Jurkat, Clone E6-1 (cell line): ENCODE measurements around the gene RPS6KA4.
A peak's percentile ranks its signal among the peaks of the same experiment; 100 is the strongest.

ENCODE experiments used
- DNase-seq: peaks from one replicate; pipeline ENCODE4 v3.0.0-alpha.2; 2011; ENCODE audit warnings: low read depth, low spot score
- H3K4me3 ChIP-seq: 2 replicates; pipeline ENCODE4 v1.5.1; 2011; ENCODE audit warnings: mild to moderate bottlenecking, low read length, control low read depth, moderate library complexity

RPS6KA4 gene

DNA sequence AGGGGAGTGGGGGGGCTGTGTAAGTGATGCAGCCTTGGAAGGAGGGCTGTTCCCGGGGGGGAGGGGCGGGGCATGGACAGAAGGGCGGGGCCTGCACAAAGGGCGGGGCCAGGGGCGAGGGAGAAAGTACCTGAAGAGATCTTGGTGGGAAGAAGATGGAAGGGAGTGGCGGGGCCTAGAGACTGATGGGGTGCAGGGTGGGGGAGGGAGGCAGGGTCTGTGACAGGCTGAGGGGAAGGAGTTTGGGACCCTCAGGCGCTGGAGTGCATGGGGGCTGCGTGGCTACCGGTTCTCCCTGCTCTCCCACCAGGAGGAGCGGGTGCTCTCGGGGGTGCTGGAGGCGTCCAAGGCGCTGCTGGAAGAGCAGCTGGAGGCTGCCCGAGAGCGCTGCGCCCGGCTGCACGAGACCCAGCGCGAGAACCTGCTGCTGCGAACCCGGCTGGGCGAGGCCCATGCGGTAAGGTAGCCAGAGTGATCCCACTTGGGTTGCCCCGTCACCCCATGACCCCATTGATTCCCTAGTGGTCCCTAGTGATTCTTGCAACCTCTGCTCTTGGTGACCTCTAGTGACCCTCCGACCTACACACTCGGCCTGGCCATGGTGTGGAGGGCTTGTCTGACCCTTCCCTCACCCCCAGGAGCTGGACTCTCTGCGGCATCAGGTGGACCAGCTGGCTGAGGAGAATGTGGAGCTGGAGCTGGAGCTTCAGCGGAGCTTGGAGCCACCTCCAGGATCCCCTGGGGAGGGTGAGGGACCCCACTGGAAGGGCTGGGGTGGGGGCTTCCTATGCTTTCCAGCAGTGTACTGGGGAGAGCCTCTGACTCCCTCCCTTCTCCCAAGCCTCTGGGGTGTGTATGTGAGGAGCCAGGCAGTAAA, 15.9 kb upstream of the RPS6KA4 start:
- H3K4me3 ChIP-seq = no peak overlapping the region
- no peak for DNase-seq

DNA sequence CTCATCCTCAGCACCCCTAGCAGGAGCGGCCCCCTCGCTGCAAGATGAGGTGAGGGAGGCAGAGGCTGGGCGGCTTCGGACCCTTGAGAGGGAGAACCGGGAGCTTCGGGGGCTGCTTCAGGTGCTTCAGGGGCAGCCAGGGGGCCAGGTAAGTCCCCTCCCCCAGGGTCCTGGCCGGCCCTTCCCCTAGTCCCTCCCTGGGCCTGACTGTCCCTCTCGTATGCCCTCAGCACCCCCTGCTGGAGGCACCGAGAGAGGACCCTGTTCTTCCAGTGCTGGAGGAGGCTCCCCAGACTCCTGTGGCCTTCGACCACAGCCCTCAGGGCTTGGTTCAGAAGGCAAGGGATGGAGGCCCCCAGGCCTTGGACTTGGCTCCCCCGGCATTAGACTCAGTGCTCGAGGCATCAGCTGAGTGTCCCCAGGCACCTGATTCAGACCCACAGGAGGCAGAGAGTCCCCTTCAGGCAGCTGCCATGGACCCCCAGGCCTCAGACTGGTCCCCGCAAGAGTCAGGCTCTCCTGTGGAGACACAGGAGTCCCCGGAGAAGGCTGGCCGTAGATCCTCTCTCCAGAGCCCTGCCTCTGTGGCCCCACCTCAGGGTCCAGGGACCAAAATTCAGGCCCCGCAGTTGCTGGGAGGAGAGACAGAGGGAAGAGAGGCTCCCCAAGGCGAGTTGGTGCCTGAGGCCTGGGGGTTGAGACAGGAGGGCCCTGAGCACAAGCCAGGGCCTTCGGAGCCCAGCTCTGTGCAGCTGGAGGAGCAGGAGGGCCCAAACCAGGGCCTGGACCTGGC, 15.0 kb upstream of the RPS6KA4 start:
- DNase-seq = no peak

DNA sequence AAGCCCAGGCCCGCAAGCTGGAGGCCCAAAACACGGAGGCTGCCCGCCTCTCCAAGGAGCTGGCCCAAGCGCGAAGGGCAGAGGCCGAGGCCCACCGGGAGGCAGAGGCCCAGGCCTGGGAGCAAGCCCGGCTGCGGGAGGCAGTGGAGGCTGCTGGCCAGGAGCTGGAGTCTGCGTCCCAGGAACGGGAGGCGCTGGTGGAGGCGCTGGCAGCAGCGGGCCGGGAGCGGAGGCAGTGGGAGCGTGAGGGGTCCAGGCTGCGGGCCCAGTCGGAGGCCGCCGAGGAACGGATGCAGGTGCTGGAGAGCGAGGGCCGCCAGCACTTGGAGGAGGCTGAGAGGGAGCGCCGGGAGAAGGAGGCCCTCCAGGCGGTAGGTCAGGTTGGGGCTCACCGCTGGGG, 14.2 kb upstream of the RPS6KA4 start:
- no peak for DNase-seq
- H3K4me3 ChIP-seq = no peak overlapping the region

More for the DNA sequence above, 15.0 kb upstream of the RPS6KA4 start:
- no peak overlapping the region for H3K4me3 ChIP-seq

DNA sequence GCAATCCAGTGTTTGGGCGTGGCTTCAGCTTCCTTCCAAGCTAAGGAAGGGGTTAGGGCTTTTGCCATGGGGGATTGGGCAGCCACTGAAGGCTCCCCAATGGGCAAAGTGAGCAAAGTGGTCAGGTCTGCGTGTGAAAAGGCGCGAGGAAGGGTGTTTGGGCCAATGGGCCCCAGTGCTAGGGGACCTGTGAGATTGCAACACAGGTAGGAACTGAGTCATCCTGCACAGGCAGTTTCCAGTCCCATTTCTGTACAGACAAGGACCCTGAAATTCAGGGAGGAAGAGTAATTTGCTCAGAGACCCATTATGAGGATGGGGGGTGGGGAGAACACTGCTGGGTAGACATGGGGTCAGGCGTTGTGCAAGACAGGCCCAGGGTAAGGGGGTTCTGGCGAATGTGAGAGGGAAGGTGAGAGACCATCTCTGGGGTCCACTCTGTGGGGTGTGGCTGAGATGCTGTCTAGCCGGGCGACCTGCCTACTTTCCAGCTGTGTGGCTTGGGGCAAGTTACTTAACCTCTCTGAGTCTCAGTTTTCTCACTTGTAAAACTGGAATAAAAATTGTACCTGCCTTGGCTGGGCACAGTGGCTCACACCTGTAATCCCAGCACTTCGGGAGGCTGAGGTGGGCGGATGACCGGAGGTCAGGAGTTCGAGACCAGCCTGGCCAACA, 11.6 kb upstream of the RPS6KA4 start:
- DNase-seq = no peak
- no peak overlapping the region for H3K4me3 ChIP-seq

DNA sequence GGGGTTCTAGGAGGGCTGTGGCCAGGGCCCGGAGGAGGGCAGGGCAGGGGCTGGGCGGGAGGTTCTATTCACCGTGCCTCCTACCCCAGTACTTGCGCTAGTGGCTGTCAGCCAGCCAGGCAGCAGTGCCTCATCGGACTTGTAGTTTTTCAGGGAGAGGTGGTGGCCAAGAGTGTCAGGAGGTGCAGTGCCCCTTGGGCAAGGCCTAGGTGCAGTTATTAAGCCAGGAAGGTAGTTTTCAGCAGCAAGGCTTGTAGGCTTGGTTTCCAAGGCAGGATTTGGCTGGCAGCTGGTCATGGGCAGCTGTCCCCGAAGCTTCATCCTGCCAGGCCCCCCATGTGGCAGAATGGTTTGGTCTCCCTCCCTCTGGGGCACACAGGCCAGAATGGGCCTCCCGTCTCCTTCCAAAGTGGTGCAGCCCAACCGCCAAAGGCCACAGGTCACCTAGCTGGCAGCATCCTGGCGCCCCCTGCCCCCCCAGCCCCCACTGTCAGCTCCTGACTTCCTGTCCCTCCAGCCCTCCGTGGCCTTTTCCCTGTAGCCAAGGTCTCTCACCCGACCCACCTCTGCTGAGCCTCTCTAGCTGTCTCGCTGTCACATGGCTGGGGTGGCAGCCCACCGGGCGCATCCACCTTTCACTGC, 10.5 kb upstream of the RPS6KA4 start:
- no peak overlapping the region for H3K4me3 ChIP-seq
- DNase-seq = no peak

DNA sequence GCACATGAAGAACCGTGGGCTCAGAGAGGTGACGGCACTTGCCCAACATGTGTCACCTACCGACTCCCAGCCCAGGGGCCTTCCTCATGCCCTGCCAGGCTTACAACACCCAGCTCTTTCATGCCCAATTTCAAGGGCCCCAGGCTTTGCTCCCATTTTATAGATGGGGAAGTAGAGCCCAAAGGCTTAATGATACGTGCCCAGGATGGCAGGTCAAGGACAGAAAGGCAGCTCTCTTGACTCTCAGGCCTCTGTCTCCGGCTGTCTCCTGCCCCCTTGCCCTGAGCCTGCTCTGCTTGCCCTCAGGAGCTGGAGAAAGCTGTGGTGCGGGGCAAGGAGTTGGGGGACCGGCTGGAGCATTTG, 10.0 kb upstream of the RPS6KA4 start:
- DNase-seq = no peak

DNA sequence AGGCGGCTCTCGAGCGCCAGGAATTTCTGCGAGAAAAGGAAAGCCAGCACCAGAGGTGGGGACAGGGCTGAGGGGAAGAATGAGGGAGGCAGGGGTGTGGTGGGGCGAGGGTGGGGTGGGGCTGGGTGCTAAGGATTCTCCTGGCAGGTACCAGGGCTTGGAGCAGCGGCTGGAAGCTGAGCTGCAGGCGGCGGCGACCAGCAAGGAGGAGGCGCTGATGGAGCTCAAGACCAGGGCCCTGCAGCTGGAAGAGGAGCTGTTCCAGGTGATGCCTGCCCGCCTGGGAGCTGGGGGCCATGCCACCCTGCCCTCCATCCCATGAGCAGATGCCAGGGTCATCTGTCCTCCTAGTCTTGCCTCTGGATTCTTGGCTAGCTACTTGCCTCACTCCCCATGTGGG, 9.6 kb upstream of the RPS6KA4 start:
- H3K4me3 ChIP-seq = no peak overlapping the region
- no peak for DNase-seq

More for the DNA sequence above, 10.0 kb upstream of the RPS6KA4 start:
- no peak overlapping the region for H3K4me3 ChIP-seq

DNA sequence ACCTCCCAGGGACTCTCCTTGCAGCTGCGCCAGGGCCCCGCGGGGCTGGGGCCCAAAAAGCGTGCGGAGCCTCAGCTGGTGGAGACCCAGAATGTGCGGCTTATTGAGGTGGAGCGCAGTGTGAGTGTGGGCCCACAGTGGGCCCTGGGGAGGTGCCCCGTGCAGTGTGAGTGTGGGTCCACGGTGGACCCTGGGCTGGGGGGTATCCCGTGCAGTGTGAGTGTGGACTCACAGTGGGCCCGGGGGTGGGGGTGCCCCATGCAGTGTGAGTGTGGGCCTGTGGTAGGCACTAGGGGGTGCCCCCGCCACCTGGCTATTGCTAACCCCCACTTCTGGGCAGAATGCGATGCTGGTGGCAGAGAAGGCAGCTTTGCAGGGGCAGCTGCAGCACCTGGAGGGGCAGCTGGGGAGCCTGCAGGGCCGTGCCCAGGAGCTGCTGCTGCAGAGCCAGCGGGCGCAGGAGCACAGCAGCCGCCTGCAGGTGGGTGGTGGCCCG, 7.8 kb upstream of the RPS6KA4 start:
- DNase-seq = no peak

DNA sequence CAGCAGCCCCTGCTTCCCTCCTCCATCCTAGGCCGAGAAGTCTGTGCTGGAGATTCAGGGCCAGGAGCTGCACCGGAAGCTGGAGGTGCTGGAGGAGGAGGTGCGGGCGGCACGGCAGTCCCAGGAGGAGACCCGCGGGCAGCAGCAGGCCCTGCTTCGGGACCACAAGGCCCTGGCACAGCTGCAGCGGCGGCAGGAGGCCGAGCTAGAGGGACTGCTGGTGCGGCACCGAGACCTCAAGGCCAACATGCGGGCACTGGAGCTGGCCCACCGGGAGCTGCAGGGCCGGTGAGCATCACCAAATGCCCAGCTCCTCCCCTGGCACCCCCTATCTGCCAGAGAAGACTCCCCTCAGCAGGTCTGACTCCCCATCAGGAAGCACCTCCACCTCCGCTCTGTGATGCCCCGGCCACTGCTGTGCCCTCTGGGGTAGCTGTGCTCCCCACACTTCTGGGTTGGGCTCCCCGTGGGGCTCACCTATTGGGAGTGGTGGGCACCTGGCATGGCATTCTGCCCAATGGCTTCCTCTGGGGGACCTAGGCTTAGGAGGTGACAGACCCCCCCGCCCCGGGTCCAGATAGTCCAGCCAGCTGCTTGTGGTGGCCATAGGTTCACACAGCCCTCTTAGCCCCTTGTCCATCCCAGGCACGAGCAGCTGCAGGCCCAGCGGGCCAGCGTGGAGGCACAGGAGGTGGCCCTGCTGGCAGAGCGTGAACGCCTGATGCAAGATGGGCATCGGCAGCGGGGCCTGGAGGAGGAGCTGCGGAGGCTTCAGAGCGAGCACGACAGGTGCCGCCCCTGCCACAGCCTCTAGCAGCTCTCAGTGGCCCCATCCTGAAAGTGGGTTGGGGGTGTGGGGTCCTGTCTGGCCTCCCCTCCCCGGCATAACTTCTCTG, 6.6 kb upstream of the RPS6KA4 start:
- DNase-seq = no peak
- H3K4me3 ChIP-seq = no peak overlapping the region

More for the DNA sequence above, 7.8 kb upstream of the RPS6KA4 start:
- H3K4me3 ChIP-seq = no peak overlapping the region

DNA sequence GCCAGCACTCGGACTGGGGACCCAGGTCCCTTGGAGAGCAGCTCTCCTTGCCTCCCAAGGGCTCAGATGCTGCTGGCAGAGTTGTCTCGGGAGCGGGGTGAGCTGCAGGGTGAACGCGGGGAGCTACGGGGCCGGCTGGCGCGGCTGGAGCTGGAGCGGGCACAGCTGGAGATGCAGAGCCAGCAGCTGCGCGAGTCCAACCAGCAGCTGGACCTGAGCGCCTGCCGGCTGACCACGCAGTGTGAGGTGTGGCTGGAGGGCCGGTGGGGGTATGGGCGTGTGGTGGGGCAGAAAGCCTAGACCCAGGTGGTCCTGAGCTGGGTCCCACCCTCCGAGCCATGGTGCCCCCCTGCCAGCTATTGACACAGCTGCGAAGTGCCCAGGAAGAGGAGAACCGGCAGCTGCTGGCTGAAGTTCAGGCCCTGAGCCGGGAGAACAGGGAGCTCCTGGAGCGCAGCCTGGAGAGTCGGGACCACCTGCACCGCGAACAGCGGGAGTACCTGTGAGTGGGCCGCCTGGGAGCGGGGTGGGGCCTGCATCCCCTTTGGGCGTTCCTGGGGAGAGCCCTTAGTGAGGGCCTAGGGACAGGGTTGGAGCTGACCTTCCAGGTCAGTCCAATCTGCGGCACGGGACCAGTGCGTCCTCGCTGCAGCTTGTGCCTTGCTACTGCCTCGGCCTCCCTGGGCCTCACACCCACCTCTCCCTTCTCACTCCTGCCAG, 5.8 kb upstream of the RPS6KA4 start:
- no peak overlapping the region for H3K4me3 ChIP-seq
- DNase-seq = no peak

DNA sequence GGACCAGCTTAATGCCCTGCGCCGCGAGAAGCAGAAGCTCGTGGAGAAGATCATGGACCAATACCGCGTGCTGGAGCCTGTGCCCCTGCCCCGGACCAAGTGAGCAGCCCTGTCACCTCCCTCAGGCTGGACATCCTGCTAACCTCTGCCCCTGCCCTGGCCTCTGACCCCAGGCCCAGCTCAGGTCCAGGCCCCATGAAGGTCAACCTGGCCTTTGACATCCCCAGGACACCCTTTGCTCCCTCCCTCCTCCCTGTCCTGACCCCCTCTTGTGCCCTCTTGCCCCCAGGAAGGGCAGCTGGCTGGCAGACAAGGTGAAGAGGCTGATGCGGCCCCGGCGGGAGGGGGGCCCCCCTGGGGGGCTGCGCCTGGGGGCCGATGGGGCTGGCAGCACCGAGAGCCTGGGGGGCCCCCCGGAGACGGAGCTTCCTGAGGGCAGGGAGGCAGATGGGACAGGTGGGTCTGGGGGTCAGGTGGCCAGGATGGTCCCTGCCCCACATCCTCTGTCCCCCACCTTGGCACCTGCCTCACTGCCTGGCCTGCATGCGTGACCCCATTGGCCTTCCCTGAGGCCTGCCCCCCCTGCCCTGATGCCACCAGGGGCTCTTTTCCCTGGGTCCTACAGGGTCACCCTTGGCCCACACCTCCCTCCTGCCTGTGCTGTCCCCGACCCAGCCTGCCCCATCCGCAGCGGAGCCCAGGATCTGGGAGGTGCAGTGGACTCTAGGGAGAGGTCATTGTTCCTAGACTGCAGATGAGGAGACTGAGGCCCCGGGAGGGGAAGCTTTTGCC, 5.1 kb upstream of the RPS6KA4 start:
- no peak for DNase-seq
- H3K4me3 ChIP-seq = no peak overlapping the region

DNA sequence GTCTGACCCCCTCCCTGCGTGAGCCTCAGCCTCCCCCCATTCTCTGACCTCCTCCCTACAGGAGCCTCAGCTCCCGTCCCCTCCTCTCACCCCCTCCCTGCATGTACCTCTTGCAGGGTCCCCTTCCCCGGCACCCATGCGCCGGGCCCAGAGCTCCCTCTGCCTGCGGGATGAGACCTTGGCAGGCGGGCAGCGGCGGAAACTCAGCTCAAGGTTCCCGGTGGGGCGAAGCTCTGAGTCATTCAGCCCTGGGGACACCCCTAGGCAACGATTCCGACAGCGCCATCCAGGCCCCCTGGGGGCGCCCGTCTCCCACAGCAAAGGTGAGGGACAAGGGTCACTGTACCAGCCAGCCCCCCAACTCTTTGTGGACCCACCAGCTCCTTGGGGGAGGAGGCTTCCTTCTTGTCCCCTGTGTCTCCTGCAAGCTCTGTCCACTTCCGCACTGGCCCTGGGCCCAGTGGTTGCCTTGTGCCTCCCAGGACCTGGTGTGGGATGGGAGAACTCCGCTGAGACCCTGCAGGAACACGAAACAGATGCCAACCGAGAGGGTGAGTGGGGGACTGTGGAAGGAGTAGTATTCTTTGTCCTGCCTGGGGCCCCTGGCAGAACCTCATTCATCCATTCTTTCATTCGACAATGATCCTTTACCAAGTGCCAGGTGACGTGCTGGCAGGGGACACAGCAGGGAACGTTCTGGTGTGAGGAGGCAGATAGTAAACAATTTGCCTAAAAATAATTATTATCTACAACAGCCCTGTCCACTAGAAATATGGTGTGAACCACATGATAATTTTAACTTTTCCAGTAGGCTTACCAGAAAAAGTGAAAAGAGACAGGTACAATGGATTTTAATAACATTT, 3.7 kb upstream of the RPS6KA4 start:
- no peak overlapping the region for H3K4me3 ChIP-seq
- no peak for DNase-seq

DNA sequence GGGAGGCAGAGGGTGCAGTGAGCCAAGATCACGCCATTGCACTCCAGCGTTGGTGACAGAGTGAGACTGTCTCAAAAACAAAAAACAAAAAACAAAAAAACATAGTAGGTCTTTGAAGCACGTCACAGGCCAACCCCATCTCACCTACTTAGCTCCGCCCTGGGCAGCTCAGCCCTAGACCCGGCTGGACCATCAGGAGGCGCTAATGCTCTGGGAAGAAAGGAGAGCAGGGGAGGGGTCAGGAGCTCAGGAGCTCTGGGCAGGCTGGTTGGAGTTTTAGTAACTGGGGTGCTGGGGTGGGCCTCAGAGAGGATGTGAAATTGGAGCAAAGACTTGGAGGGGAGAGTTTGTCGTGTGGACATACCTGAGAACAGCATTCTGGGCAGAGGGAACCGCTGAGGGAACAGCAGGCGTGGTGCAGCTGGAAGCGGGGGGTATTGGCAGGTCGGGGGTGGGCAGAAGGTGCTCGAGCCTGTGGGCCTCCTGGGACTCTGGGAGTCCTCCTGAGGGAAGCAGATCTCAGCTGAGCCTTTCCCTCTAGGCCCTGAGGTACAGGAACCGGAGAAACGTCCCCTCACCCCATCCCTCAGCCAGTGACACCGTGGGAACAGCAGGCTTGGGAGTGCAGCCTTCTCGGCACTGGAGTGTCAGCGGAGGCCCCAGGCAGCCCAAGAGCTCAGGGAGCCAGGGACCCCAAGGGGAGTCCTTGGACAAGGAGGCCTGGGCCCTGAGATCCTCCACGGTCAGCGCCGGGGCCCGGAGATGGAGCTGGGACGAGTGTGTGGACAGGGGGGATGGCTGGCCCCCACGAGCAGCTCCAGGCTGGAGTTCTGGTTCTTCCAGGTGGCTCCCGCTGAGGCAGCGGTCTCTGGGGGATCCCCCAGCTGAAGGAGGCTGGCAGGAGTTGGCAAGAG, 2.2 kb upstream of the RPS6KA4 start:
- no peak overlapping the region for H3K4me3 ChIP-seq
- peak; percentile 50 for DNase-seq

DNA sequence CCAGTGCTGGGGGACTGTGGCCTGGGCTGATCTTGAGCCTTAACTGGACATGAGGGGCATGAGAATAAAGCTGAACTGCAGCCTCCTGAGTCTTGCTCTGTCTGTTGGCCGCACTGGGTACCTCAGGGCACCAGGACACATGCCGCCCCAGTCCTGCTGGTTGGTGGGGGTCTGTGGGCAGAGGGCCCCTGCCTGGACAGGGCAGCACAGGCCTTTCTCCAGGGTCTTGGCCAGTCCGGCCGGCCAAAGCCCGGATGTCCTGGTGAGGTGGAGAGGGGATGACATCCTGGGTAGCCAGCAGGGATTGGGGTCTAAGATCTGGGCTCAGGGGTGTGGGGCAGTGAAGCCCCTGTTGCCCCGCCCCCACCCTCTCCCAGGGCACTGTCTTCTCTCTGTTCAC, 1.5 kb upstream of the RPS6KA4 start:
- no peak overlapping the region for H3K4me3 ChIP-seq
- no peak for DNase-seq

DNA sequence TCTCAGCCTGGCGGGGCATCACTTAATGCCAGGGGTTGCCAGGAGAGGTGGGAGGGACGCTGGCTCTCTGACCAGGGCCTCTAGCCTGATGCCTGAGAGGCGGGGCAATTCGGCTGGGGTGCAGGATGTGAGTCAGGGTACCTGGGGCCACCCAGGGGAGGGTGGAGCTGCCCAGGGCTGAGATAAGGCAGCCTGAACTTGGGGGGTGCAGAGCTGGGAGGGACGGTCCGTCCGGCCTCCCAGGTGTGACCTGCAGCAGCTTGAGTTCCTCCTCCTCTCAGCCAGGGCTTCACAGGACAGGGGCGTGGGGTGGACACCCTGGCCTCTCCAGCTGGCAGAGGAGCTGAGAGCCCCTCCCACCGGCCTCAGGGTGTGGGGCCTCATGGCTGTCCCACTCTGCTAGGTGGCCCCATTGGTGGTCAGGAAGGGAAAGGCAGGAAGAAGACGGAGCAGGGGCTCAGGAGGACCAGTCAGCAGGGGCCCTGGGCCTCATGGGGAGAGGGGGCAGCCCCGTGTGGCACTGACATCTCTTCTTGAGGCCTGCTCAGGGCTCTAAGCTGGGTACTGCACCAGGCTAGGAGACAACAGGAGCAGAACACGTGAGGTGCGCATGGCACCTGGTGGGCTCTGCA, 942 bp upstream of the RPS6KA4 start:
- DNase-seq = no peak
- H3K4me3 ChIP-seq = peak overlapping the region; percentile 83
